GM18519 (cell line): ENCODE data around the gene ARHGEF10L.

Experiments used
- ATAC-seq: cut with Tn5 transposase; IDR thresholded peaks from one replicate; pipeline ENCODE4 v1.9.1; 2021; ENCODE audit warnings: mild to moderate bottlenecking, moderate library complexity; ENCODE audit not compliant: unreplicated experiment, low FRiP score

Gene ARHGEF10L

DNA sequence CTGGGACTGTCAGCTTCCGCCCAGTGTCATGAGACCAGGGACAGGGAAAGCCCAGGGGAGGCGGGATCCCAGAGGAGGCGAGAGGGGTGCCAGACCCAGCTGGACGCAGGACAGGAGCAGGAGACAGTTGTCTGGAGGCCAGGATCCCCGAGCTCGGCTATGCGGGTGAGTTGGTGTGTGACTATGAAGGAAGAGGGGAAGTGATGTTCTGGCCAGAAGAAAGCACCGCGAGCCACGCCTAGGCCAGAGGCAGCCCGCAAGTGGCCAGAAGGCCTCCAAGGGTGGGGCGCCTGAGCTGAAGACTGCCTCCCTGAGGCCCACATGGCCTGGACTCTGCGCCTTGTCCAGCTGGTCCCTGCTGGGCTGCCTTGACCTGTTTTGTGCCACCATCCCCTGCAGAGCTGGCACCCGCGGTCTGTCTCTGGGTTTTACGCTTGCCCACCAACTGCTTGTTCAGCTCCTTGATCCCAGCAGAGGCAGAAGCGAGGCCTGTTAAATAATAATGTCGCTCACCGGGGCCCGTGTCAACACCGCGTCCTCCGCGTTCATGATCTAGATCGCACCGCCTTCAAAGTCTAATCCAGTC, 130.5 kb downstream of the ARHGEF10L start:
- no peak for ATAC-seq

DNA sequence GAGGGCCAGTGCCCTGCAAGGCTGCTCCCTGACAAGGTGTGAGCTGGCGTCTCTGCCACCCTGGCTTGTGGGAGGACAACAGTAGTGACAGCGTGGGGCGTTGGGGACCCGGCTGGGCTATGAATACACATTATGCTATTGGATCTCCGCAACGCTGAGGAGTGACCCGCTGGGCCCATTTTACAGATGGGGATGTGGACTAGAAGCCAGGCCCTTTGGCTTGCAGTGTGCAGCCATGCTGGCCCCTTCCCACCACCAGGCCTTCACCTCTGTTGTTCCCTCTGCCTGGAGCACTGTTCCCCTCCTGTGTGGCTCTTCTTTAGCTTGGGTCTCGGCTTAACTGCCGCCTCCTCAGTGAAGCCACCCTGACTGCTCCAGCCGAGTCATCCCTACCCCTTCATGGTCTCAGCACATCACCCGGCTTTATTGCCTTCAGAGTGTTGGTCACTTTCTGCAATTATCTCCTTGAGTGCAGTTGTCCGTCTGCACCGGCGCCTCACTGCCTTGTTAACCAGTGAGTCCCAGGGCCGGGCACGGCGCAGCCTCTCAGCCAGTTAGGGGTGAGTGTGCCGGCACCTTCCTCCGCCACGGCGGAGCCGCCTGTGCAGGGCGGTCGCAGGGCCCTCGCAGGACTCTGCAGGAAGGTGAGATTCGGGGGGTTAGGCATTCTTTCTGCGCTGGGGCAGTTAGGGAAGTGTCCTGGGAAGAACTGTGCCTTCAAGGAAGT, 131.3 kb downstream of the ARHGEF10L start:
- ATAC-seq = no peak

DNA sequence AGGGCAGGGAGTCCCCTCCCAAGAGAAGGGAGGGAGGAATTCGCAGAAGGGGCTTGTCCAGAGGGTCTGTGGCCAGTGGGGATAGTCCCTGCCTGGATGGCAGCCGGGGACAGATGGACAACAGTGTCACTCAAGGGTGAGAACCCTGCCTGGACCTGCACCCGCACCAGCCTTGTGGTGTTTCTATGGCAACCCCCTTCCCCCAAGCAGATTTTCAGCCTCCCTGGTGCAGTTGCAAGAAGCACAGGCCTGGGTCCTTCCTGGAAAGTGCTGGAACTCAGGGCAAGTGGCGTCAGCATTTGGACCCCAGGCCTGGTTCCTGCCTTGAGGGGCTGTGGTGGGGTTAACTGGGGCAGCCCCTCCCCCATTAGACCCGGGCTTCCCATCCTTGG, 131.8 kb downstream of the ARHGEF10L start:
- ATAC-seq = no peak

DNA sequence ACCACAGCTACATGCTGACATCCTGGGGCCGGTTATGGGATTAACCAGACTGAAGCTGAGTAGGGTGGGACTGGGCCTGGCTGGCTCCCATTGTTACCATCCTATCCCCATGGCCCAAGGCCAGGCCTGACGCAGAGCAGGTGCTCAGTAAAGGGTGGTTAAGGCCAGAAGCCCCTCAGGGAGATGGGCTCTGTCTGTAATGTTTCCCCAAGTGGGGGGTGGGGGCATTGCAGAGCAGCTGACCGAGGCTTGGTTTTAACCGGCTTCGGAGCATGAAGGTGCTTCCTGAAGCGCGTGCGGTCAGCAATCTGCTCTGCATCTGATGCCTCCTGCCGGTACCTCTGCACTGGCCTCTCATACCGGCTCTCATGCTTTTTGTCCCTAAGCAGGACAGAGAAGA, 132.2 kb downstream of the ARHGEF10L start:
- no peak for ATAC-seq

DNA sequence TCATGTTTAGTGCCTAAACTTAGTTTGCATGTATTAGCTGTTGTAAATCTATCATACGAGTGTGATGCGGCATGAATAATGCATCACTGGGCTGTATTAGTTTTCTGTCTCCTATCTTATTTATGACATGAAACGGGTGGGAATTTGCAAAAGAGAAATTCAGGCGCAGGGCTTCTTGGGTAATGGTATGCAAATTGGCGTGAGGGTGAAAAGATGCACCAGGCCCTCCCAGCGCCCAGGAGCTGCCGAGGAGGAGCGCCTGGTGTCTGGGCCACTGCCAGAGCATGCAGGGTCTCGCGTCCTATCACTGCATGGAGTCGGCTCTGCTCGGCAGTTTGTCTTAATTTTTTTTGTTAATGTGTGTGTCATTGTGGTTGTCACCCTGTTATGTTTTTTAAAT, 132.7 kb downstream of the ARHGEF10L start:
- no peak for ATAC-seq

DNA sequence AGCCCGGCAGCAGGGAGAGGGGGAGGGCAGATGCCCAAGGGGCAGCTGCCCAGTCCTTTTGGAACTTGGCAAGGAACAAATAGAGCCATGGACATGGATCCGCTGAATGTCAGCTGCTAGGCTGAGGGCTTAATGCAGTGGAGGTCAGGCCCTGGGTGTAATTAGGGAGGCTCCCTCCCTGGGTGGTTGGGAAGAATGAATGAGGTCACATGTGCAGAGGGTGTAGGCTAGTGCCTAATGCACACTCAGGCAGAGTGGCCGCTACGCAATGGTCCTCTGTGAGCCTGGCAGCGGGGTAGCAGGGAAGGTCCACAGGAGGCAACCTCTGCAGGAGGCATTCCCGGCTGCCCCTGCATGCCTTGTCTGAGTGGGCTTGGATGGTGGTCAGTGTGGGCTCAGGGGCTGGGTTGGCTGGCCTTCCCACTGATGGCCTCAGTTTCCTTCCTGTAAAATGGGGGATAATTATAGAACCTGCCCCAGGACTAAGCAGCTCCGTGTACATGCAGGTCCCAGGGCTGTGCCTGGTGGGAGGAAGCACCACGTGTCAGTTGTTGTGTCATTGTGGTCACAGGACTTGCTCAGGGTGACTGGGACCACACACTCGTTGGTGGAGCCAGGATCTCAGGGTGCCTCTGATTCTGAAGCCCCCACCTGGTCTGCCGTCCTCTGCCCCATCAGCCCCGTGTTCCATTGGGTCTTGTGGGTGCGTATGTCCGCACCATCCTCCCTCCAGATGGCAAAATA, 134.0 kb downstream of the ARHGEF10L start:
- no peak for ATAC-seq

DNA sequence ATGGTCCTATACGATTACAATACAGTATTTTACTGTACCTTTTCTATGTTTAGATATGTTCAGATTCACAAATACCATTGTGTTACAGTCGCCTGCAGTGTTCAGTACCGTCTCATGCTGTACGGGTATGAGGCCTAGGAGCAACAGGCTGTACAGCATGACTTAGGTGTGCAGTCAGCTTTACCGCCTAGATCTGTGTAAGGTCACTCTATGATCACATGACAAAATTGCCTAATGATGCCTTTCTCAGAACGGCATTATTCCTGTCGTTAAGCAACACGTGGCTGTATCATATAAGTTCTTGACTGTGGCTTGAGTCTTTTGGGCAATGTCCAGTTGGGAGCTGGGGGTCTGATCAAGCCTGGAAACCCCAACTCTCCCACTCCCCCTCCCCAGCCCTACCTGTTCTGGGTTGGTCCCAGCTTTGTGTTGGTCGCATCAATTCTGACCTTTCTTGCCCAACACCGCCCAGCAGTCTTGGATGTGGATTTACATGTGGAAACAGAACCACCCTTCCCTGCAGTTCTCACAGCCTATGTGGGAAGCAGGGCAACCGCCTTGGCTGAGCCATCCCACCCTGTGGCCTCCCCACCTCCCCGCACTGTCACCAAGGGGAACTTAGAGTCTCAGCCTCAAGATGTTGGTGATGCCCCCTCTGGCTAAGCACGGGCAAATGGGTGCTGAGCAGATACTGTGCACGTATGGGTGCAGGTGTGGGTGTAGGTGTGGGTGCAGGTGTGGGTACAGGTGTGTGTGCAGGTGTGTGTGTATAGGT, 135.4 kb downstream of the ARHGEF10L start:
- no peak for ATAC-seq

DNA sequence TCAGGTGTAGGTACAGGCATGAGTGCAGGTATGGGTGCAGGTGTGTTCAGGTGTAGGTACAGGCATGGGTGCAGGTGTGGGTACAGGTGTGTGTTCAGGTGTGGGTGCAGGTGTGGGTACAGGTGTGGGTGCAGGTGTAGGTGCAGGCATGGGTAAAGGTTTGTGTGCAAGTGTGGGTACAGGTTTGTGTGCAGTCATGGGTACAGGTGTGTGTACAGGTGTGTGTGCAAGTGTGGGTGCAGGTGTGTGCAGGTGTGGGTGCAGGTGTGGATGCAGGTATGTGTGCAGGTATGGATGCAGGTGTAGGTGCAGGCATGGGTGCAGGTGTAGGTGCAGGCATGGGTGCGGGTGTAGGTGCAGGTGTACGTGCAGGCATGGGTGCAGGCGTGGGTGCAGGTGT, 136.2 kb downstream of the ARHGEF10L start:
- no peak for ATAC-seq

DNA sequence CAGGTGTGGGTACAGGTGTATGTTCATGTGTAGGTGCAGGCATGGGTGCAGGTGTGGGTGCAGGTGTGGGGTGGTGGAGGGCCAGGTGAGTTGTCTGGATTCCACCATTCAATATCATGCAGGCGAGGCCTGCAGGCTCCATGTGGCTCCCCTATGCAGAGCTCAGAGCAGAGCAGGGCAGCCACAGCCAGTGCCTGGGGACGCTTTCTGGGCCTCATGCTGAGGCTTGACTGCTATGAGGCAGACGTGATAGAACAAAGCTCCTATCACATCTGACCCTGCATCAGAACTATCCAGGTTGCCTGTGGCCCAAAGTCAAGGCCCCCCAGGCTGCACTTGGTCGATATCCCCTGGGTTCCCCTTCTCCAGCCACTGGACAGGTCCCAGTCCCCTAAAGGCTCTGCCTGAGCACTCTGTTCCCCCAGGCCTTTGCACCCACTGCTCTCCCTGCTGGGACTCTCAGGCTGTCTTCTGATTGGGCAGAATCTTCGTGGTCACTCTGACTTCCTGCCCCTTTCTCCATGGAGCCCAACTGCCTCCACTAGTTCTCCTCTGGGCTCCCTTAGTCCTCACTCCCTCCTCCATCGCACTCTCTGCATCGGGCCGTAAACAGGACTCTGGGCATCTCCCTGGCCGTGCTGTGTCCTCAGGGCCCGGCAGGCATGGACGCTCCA, 137.0 kb downstream of the ARHGEF10L start:
- no peak for ATAC-seq

DNA sequence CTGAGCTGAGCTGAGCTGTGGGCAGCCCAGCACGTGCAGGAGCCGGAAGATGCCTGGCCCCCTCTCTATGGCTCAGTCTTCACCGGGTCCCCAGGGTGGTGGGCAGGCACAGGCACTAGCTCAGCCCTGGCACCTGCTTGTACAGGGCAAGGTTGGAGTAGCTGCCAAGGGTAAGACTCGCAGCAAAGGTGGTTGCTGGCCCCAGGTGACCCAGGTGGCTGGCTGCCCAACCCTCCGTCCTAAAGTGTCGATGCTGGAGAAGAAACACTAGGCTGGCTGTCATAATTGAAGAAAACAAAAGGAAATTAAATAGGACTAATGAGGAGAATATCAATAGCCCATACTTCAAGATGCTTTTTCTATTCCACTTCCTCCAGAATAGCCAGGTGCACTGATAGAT, 138.5 kb downstream of the ARHGEF10L start:
- no peak for ATAC-seq

DNA sequence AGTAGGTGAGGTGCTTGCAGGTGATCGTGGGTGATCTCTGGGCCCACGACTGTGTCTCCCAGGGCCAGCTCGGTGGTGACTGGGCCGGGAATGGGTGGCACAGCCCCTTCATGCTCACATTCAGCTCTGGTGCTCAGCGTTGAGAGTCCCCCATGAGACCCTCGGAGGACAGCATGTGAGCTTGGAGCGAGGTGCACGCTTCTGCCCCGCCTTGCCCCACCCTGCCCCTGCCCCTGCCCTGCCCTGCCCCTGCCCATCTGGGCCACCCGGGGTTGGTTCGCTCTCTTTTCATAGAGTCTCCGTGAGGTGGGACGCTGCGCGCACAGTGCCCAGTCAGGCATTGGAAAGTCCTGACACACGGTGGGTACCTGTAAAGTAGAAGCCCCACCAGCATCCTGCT, 140.4 kb downstream of the ARHGEF10L start:
- no peak for ATAC-seq

DNA sequence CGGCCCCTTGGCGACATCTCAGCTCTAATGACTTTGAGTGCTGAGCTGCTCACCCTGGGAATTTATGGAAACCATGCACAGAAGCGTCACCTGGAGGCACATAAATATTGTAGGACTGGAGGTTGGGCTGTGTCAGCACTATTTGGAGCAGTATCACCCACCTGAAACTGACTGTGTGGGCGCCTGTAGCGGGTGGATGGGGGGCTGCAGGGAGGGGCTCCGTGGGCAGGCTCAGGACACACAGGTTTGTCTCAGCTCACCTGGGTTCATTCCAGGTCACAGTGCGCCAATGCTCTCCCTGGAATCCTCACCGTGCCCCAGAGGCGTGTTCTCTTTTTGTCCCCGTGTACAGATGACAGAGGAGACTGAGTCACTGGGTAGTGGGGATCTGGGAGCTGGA, 140.8 kb downstream of the ARHGEF10L start:
- ATAC-seq = no peak

DNA sequence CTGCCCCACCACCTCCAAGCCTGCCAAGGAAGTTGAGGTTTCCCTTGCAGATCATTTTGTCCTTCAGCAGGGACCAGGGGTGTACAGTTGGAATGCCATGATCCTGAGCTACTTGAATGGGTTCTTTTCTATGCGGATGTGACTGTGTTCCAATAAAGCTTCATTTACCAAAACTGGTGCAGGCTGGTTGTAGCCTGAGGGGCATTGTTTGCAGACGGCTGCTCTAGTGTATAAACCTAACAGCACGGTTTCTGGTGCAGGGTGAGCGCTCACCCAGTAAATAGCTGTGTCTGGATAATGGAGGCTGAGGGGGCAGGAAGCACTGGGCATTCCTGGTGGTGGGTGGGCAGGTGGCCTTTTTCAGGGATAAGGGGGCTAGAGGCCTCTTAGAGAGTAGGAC, 142.9 kb downstream of the ARHGEF10L start:
- no peak for ATAC-seq

DNA sequence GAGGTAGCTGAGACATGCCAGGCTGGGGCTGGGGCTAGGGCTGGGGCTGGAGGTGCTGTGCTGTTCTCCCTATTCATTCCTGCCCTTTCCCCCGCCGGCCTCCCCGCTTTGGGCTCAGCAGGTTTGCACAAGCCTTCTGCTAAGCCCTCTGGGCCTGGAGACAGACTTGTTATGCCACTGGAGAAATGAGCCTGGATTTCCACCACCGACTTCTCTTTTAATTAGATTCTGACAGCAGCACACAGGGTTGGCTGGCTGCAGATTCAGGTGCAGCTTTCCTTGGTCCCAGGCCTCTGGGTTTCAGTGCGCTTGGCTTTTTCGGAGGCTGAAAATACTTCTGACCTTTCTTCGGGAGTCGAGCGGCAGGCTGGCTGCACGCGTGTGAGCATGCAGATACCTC, 144.1 kb downstream of the ARHGEF10L start:
- no peak for ATAC-seq

DNA sequence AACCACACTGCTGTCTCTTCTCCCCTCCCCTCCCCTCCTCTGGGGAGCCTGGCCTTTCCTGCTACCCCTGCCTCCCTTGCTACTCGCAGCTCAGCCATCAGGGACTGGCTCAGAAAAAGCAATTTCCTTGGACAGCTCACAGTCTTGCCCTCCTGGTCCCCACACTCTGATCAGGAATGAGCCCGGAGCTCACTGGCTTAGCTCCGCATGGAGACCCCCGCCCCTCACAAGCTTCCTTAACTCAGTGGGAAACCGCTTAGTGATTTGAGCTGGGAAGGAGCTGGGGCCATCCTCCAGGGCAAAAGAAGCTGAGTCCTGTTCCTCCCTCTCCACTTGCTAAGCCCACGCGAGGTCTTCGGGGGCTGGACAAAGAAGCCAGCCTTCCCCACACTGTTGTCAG, 145.3 kb downstream of the ARHGEF10L start:
- ATAC-seq = no peak

DNA sequence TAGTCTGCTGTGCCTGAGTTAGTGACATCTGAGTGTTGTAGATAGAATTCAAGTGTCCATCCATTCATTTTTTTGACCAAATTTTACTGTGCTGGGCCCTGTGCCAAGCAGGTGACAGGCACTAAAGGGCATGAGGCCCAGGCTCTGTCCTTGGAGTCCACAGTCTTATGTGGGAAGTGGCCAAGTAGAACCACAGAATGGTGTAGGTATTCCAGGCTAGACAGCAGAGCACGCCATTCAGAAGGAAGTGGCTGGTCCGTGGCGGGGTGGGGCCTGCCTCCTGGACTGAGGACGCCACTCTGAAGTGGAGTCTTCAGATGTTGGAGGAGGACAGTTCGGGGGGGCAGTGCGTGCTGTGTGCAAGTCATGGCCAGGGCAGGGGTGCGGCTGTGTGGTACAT, 146.8 kb downstream of the ARHGEF10L start:
- no peak for ATAC-seq

DNA sequence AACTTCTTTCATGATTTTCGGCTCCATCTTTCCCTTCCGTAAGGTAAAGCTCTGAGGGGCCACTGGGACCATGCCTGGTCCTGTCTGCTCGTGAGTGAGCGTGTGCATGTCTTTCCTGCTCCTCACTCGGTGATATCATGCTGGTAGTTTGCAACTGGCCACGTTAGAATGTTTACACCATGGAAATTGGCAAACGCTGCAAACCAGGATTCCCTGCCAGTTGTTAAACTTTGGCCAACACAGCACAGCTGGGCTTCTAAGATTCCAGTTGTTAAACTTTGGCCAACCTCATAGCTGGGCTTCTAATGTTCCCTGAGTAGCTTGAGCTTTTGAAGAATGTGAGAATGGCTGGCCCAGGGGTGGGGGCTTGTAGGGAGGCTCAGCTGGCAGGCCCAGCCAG, 147.6 kb downstream of the ARHGEF10L start:
- no peak for ATAC-seq

DNA sequence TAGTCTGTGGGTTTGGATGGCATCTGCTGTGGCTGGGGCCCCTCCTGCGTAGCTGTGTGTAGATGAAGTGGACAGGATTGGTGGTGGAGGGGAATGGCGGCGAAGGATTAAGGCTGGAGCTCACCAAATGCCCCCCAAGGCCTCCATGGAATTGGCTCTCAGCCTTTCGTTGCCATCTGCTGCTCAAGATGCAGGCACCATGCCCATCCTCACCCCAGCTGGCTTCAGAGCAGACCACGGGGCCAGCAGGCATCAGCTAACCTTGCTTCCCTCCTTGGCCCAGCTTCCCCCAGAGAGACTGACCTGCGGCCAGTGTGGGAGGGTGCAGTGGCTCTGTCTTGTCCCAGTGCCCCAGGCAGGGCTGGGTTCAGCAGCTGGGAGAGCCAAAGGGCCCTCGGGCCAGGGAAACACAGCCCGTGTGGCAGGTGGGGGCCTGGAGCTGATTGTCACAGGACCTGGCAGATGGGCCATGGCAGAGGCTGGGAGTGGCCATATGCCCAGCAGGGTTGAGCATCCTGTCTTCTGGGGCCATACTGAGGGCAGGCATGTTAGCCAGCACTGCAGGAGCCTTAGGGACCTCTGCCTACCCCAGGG, 148.8 kb downstream of the ARHGEF10L start:
- ATAC-seq = no peak

DNA sequence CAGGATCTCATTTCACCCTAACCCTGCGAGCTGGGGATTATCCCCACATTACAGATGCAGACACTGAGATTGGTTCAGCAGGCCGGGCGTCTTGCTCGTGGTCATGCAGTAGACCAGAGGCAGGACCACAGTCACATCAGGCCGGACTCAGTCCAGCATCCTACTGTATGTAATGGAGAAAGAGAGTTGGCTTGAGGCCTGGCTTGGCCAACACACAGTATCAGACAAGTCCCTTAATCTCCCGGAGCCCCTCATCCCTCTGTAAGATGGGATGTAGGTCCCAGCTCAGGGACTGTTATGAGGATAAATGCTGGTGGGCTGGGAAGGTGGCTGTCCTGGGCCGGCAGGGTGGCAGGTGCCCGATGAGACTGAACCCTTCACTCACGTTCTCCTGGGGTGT, 149.5 kb downstream of the ARHGEF10L start:
- no peak for ATAC-seq
